ENCODE measurements around the gene RAP1A.
"Not testable (repeated sequence)": the region's sequence is repeated elsewhere in the genome, so short reads cannot be mapped to it uniquely, and the experiment has no call there.

RAP1A gene

GRCh38 chr1:111631502-111631901 lies 11.9 kb downstream of the RAP1A start:
- no peak for DNase-seq

GRCh38 chr1:111632771-111633170 lies 13.2 kb downstream of the RAP1A start:
- not testable (repeated sequence) for DNase-seq

DNA sequence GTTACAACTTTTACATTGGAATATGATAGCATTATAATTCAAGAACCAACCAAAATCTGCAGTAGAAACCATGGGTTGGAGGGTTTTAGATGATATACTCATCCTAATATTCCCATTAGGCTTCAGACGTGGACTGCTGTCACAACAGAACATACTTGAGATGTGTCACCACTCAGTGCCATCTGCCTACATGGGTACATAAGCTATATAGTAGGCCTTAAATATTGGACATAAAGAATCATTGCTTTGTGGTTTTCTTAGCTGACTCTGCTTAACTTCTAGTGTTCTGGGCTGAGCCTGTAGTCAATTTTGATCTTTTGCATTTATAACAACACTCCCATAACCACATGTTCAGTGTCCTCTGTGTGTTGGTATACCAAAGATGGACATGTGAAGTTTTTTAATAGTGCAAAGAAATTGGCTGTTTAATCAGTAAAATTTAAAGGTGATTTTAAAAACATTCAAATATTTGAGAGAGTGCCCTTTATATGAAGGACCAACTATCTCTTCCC lies 14.2 kb downstream of the RAP1A start:
- no peak for DNase-seq

- no peak for DNase-seq
These were observed 15.9 kb downstream of the RAP1A start for GRCh38 chr1:111635324-111636009.

- no peak for DNase-seq
These were observed 18.7 kb downstream of the RAP1A start for GRCh38 chr1:111638320-111638719.

DNA sequence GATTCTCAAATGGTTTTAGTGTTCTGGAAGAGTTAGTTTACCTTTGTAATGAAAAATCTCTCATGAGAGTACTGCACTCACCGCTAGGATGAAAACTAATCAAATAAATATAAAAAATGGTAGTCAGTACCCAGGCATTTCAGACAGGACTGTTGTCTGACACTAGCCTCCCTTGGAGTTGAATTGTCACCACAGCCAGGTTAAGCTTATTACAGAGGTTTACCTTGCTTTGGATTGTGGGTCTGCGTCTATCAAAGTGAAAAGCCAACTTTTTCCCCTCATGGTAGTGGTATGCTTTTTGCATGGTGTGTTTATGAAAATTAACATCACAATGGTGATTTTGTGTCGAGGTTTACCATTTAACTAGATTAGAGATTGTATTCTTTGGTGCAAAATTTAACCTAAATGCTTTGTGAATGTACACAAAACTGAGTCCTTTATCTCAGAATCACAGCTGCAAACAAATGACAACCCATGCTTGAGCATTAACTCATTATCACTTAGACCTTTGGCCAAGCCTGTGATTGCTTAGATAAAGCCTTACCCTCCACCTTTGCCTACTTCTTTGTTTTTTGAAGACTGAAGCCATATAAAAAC lies 20.1 kb downstream of the RAP1A start:
- no peak for DNase-seq

- DNase-seq: no peak
These were observed 23.5 kb downstream of the RAP1A start for GRCh38 chr1:111643097-111643496.

- no peak for DNase-seq
These were observed 24.1 kb downstream of the RAP1A start for GRCh38 chr1:111643696-111644095.

- no peak for DNase-seq
These were observed 24.9 kb downstream of the RAP1A start for GRCh38 chr1:111644506-111644905.

- no peak for DNase-seq
These were observed 28.1 kb downstream of the RAP1A start for GRCh38 chr1:111647736-111648135.

DNA sequence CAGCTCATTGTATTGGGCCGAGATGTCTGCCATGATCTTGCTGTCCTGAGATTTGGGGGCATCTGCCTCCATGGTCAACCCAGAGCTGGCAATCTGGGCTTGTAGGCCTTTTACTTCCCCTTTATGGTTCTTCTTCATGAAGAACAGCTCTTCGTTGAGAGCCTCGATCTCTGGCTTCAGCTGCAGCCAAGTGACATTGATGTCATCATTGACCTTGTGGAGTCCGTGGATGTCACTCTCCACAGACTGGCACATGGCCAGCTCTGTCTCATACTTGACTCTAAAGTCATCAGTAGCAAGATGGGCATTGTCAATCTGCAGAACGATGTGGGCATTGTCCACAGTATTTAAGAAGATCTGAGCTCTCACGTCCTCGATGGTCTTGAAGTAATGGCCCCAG lies 29.2 kb downstream of the RAP1A start:
- DNase-seq: no peak

GRCh38 chr1:111649227-111649626 lies 29.6 kb downstream of the RAP1A start:
- no peak for DNase-seq

GRCh38 chr1:111649648-111650047 lies 30.1 kb downstream of the RAP1A start:
- no peak for DNase-seq

DNA sequence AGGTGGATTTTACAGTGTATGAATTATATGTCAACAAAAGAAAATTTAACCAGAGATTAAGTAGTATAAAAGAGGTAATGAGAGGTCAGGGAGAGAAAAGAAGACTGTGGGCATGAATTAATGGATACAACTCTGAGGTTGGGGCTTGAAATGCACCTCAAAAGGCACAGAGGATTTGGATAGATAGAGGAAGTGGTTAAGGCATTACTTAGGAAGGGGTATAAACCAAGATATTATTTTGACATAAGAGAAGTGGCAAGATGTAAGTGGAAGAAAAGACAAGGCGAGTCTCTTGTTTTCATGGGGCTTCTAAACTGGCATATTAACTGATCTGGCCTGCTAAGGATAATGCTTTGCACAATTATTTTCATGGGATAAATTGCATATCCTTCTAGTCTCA lies 34.1 kb downstream of the RAP1A start:
- no peak for DNase-seq

DNA sequence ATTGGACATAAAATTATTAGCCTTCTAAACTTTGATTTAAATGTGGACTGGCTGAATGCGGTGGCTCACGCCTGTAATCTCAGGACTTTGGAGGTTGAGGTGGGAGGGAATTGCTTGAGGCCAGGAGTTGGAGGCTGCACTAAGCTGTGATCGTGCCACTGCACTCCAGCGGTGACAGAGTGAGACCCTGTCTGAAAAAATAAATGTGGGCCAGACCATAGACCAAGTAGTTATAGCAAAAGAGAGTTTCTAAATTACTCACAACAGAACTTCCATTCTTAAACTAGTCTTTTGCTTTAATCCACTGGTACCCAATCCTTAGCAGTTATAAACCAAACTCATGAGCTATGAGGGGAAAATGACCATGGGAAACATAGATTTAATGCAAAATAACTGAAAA lies 35.2 kb downstream of the RAP1A start:
- DNase-seq: no peak

GRCh38 chr1:111656086-111657017 lies 36.8 kb downstream of the RAP1A start:
- DNase-seq: peak in 1 of 2 experiments; percentile 21

GRCh38 chr1:111658622-111659021 lies 39.0 kb downstream of the RAP1A start:
- no peak for DNase-seq

DNA sequence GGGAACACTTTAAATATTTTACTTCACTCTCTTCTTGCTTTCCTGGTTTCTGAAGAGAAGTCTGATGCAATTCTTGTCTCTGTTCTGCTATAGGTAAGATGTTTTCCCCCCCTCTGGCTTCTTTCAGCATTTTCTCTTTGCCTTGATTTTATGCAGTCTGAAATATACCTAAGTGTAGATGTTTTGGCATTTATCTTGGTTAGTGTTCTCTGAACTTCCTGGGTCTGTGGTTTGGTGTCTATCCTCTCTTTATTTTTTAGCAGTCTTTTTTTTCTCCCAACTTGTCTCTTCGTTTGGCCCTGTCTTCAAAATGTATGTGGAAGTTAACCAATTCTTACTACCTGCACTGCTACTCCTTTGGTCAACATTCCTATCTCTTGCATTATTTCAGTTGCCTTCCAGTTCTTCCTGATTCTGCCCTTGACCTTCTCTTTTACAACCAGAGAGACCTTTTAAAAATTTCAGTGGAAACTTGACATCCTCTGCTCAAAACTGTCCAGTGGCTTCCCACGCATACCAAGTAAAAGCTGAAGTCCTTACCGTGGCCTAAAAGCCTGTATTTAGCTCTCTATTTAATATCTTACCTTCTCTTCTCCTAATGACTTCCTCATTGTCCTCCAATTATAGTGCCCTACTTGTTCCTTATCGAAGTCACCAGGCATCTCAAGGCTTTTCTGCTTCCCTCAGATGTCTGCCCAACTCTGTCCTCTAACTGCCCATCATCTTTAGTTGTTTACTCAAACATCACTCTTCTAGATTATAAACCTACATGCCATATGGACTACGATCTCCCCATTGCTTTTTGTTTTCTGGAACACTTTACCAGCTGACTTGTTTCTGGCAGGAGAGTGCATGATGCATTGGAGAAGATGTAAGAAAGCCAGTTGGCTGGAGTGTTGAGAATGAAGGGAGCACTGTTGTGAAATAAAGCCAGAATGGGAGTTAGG lies 40.9 kb downstream of the RAP1A start:
- no peak for DNase-seq

DNA sequence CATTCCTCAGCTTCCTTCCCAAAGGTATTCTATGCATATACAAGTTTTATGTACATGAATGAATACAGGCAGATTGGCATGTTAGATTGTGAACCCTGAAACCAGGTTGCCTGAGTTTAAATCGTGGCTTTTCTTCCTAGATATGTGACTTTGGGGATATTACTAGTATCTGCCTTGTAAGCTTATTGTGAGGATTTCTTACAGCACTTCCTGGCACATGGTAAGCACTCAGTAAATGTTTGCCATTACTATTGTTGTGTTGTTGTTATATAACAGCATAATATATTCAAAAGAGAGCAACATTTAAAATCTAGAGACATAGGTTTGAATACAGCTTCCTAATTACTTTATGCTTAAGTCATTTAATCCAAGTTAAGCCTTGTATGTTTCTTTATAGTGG lies 45.1 kb downstream of the RAP1A start:
- no peak for DNase-seq

DNA sequence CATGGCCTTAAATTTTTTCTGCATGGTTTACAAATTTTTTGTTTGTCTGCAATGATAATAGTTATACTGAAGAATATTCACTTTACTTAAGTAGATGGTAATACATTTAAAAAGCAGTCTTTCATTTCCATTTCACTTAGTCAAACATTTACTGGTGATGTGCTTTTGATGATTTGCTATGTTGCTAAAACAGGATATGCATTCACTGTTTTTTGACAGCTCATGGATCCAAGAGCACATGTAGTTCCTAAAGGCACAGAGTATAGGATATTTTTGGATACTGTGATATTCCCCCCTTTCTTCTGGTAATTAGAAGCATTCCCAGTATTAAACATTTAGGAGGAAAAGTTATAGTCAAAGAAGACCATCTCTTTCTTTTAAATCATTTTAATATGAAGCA lies 45.9 kb downstream of the RAP1A start:
- no peak for DNase-seq

DNA sequence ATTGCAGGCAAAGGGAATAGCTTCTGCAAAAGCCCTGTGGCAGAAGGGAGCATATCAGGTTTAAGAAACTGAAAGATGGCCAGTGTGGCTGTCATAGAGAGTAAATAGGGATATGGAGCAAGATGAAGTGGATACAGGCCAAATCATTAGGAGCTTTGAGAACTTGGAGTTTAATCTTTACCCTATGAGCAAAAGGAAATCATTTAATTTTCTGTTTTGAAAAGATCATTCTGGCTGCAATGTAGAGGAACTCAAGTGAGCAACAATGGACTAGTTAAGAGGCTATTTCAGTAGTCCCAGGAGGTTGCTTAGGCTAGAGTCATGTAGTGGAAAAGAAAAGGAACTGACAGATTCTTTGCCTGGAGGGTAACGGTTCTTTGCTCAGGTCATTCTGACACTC lies 47.2 kb downstream of the RAP1A start:
- no peak for DNase-seq

- DNase-seq: no peak
These were observed 49.7 kb downstream of the RAP1A start for GRCh38 chr1:111669268-111669667.

Measured in SHP77 (cell line).